Measurements from ENCODE around the gene MAJIN.

Gene MAJIN

DNA sequence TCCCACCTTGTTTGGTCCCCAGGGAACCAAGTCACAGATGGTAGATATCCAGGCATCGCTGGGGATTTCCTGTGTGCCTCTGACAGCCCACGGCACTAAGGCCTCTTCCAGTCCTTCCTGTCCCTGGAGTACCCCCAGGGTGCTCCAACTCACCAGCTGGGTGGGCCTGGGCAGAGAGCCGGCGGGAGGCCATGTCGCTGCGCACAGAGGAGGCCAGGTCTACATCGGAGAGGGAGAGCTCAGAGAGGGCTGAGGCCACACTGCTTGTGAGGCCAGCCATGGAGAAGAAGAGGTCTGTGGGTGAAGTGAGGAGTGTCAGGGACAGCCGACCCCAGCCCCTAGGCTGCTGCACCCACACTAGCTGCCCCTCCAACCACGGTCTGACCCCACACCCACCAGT lies 60.2 kb downstream of the MAJIN start:
- no peak for DNase-seq (ENCODE audit: low spot score)

DNA sequence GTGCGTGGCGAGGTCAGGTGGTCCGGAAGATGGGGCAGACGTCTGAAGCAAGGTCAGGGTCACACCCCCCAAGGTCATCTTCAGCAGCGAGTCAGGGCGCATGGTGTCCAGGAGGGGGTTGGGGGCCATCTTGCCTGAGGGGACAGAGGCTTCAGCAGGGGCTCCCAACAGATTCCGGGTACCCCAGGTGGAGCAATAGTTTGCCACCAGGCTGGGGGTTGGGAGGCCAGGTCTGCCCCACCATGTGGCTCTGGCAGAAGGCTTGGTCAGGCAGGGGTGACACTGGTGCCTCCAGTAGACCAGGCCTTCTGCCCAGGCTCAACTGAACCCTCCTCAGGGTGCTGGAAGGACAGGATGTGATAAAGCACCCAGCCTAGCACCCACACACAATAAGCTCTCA lies 60.8 kb downstream of the MAJIN start:
- no peak for DNase-seq (ENCODE audit: low spot score)

DNA sequence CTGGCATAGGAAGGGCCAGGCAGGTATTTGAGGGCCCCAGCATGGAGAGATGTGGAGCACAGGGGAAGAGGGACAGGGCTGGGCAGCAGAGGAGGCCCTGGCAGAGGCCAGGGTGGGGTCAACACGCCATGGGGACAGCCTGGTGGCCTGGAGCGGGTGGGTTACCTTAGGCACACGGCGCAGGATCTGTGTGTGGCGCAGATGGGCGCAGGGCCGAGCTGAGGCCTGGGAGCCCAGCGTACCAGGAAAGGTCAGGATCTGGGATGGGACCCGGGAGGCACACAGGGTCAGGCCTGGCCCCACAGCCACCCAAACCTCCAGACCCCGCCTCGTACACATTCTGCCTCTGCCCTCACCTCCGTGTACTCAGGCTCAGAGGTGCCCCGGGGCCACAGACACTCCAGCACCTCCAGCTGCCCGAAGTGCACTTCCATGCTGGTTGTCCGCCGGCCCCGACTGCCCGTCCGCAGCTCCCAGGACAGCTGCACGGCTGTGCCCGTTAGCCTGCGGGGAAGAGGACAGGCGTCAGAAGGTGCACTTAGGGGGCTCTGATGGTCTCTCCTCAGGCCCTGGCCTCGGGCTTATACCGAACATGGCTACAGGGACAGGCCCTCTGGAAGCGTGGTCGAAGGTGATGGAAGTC lies 61.3 kb downstream of the MAJIN start:
- no peak for DNase-seq (ENCODE audit: low spot score)

DNA sequence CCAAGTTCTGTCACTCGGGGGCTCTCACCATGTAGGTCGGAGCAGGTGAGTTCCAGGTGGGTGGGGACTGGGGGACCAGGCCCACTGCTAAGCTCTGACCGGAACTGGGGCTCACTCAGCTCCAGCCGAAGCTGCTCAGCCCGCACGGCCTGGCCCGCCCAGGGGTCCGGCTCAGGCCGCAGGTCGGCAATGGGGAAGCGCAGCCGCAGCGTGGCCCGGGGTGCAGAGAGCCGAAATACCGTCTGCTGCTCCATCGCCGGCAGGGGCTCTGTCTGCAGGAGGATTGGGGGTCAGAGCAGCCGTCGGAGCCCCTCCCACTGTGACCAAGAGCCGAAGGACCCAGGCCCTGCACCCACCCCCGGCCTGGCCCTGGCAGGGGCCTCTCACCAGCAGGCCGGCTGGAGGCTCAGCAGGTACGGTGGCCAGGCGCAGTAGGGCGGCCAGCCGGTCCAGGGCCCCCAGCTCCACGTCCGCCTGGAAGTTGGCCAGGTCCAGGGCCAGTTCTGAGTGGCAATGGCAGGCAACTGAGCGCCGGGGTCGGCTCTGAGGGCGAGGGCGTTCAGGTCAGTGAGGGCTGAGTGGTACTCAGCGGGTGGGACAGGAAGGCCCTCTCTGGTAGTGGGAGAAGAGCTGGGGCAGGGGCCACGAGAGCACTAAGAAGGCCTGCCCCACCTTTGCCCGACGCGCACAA lies 62.1 kb downstream of the MAJIN start:
- DNase-seq (ENCODE audit: low spot score): no peak

DNA sequence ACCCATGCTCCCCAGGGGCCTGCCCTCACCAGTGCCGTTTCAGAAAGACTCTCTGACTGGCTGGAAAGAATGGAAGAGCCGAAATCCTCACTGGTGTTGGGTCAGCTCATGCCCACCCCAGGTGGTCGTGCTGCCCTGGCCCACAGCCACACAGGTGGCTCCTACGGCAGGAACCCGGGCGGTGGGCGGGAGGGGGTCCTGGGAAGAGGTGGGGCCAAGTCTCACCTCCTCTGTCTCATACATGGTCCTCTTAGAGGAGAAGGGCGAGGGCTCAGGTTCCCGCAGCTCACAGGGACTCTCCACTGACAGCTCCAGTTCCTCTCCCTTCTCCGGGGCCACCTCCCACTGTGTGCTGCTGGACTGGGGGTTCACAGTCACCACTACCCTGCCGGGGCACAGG lies 63.1 kb downstream of the MAJIN start:
- no peak for DNase-seq (ENCODE audit: low spot score)

DNA sequence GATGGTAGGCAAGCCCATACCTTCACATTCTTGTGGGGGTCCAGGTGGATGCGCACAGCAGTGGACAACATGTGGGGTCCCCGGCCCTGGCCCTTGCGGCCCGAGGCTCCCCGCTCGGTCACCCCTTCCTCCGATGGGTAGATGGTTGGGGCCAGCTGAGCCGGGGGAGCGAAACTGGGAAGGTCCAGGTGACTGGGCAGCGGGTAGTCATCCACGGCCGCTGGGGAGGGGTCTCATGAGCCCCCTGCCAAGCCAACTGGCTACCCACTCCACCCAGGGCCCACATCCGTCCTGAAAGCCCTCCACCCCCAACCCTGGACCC lies 65.6 kb downstream of the MAJIN start:
- no peak for DNase-seq (ENCODE audit: low spot score)

DNA sequence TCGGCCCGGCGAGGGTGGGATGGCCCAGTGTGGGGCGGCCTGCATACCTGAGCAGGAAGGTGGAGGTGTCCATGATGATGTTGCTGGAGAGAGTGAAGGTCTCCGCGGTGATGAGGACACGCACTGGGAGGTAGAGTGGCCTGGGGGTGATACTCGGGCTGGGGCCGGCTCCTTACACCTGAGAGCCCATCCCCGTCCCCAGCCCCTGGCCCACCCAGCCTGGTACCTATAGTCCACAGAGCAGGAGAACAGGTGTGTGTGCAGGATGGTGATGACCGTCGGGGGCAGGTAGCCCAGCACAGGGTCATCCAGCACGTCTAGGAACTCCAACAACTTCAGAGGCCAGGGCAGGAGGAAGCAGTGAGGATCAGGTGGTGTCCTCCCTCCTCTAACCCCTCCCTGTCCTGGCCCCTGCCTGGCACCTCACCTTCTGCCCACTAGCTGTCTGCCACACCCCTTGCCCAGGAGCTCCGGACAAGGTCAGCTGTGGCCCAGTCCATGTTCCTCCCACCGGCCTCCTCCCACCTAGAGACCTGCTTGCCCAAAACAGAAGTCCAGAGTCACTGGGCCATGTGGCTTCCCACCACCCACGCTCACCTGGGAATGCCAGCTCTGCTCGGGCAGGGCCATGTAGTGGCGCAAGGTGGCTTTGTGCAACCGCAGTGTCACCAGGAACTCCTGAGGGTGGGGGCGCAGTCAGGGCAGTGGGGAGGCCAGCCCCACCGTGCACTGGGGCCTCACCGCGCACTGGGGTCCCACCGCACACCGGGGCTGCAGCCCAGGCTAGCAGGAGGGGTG lies 66.2 kb downstream of the MAJIN start:
- no peak for DNase-seq (ENCODE audit: low spot score)

DNA sequence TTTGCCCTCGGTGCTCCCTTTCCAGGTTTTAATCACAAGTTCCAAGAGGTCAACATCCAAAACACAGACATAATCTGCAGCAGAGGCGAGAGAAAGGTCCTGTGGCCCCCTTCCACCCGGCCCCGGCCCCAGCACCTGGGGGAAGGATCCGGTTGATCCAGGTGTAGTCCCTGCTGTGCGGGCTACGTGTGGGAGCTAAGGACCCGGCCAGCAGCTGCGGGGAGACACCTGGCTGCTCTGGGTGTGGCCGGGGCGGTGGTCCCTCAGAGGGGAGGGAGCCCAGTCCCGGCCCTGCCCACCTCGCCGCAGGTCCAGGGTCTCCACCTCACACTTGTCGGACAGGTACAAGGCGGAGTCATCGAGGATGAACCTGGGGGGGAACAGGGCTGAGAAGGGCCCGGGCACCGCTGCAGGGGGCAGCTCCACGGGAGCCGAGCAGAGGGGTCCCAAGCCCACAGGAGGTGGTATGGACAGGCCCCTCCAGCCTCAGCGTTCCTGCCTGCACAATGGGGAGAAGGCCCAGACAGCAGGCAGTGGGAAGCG lies 68.5 kb downstream of the MAJIN start:
- DNase-seq (ENCODE audit: low spot score): no peak

DNA sequence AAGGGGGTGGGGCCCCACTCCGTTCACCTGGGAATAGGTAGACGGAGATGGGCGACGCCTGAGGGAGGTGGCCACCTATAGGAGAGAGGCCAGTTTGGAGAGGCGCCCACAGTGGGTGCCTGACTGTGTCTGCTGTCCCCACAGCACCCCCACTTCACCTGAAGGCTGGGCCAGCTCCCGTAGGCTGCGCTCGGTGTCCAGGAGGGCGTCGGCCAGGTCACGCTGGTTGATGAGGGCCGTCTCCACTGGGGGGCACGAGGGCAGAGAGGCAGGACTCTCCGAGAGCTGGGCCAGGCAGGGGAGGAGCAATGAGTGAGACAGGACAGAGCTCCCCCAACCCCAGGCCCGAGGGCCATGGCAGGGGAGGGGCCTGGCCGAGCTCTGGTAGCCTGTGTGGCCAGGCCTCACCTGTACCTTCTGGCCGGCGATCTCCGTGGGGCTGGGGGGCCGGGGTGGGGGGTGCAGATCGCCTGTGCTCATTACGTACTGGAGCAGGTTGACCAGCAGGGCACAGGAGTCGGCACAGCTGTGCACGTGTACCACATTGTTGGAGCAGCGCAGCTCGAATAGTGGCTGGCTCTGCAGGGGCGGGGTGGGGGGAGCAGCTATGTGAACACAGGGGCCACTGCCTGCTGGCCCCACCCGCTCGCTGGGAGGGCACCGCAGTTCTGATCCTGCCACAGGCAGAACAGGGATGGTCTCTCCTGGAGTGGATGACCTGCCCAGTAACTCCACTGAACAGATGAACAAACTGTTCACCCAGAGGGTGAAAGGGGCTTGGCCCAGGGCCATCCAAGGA lies 69.6 kb downstream of the MAJIN start:
- no peak for DNase-seq (ENCODE audit: low spot score)

DNA sequence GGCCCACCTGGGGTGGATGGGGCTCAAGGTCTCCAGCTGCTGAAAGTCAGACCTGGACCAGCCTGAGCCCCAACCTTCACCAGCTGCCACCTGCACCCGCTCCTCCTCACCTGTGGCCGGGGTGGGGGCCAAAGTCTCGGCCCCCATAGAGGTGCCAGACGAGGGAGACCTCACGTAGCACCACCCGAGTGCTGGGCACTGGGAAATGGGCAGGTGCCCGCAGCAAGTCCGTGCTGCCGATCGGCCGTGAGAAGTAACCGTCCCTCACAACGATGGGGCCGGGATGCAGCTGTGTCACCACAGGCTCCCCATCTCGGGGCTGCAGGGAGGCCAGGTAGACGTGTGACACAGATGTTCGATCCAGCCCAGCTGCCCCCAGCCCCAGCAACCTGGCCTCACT lies 71.1 kb downstream of the MAJIN start:
- DNase-seq (ENCODE audit: low spot score): no peak

DNA sequence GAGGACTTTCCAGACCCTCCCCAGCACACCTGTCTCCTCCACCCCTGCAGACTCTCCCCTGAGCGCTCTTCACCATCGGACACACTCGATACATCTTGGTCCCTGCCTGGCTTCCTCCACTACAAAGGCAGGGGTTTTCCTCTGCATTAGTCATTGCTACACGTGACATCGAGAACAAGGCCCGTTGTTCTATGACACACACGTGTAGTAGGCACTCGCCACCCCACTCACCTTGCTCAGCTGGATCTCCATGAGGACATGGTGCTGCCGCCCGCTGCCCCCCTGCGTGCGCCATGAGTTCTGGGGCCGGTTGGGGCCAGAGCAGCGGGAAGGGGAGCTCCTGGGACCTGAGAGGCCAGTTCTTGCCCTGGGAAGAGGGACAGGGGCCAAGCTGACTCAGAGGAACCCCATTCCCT lies 71.6 kb downstream of the MAJIN start:
- DNase-seq (ENCODE audit: low spot score): peak; percentile 91

DNA sequence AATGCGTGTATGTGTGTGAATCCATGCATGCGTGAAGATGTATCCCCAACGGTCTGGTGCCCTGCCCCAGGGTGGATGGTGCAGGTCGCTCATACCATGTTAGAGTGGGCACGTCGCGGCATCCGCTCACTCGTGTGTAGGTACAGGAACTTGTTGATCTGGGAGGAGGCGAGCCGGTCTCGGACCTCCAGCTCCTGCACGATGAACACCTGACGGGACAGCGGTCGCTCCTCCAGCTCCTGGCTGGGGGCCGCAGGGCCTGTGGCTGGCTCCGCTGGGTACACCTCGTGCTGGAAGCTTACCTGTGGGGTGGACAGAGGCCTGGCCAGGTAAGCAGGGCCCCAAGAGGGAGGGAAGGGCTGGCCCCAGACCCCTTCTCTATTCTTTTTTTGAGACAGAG lies 73.4 kb downstream of the MAJIN start:
- no peak for DNase-seq (ENCODE audit: low spot score)

DNA sequence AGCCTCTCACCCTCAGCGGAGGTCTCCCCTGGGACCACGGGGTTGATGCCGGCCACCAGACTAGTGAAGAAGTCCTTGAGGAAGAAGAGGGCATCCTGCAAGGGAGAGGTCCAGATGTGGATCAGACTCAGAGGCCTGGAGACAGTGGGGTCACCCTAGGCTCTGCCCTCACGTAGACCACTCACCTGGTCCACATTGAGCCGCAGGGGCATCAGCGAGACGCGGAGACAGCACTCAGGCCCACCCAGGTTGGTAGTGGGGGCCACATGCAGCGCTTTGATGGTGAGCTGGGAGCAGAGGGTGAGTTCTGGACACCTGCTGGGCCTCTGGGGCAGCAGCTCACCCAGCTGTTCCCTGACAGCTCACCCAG lies 73.8 kb downstream of the MAJIN start:
- no peak for DNase-seq (ENCODE audit: low spot score)

DNA sequence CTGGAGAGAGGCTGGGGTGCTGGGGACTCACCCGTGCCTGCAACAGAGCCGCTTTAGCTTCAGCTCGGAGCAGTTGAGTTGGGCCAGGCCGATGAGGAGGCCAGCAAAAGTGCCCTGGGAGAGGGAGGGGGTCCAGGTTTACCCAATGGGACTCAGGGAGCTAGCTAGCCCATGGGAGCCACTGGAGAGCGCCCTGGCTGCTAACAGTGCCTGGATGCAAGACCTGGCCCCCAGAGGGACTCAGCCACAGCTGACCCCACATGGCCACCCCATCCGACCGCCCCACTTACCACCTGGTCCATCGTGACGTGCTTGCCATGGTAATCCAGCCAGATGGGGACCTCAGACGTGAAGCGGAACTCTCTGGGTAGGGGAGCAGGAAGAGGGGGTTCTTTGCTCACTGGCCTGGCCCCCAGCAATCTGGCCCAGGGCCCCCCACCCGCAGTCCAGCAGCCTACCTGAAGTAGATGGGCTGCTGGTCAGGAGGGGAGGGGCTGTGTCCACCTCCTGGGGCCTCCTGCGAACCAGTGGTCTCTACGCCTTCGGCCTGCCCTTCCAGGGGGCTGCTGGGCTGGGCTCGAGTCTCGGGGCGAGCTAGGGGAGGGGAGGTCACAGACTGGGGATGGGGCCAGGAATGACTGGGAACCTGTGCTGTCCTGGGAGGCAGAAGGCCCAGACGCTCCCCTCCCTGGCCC lies 74.4 kb downstream of the MAJIN start:
- DNase-seq (ENCODE audit: low spot score): no peak

DNA sequence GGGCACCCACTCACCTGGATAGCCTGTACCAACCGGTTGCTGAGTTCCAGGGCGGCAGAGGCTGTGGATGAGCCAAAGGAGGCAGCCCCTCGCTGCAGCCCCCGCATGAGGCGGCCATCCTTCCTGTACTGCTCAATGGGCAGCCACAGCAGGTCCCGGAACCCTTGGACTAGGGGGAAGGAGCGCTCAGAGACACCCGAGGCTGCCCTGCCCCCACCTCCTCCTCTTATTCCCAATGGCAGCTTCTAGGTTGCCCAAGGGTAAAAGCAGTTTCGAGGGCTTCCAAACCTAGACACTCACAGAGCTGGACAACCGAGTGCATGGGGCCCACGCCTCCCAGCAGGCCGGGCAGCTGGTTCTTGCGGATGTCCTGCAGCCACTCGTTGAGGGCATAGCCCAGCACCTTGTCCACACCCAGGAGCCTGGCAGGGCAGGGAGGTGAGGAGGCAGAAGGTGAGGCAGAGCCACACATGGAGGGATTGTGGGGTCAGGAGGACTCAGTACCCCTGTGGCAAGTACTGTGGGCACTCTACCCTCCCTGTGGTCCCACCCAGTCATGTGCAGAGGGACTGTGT lies 75.4 kb downstream of the MAJIN start:
- DNase-seq (ENCODE audit: low spot score): no peak

DNA sequence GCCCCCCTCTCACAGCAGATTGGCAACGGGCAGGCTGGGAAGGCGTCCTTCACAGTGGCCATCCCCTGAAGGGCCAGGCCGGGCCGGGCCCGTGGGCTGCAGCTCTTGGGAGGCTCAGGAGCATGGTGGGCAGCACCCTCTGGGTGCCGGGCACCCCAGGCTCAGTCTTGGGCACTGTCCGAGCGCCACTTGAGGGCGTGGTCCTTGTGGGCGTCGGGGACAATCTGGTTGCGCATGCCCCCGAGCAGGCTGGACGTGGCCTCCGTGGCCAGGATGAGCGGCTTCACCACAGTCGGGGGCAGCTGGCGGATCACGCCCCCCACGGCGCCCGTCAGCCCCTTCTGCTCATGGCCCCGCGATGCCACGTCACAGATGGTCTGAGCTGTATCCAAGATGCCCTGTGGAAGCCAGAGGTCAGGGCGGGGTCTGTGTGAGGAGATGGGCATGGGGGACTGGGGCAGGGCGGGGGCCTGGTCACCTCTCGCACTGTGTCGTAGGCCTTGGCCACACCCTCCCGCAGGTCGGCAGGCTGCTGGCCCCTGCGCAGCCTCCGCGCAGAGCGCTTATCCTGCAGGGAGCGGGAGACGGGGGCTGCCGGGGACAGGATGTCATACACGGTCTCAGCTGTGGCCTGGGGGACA lies 77.0 kb downstream of the MAJIN start:
- DNase-seq (ENCODE audit: low spot score): no peak

DNA sequence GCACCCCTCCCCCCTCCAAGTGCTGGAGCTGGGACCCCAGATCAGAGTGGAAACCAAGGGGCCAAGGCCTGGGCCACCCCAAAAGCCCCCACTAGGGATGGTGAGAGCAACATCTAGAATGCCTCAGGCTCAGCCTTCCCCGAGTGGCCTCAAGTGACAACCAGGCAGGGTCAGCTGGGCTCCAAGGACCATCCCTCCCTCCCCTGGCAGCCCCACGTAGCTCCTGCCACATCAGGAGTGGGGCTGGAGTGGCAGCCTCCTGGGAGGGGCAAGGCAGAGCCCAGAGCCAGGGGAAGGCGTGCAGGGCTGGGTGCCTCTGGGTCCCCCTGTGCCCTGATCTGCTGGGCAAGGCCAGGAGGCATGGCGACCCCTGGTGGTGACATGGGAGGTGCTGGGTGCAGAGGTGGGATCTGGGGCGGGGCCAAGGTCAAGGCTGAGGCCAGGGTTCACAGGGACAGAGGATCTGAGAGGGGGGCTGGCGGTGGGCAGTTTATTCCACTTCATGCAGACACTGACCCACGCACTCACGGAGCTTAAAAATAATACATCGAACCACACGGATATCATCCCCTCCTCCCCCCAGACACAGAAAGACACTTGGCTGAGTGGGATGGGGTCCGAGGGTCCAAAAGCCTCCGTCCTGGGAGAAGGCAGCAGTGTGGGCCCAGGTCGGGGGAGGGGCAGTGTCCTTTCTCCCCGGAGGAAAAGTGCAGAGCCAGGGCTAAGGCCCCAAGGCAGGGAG lies 77.7 kb downstream of the MAJIN start:
- peak; percentile 71 for DNase-seq (ENCODE audit: low spot score)

DNA sequence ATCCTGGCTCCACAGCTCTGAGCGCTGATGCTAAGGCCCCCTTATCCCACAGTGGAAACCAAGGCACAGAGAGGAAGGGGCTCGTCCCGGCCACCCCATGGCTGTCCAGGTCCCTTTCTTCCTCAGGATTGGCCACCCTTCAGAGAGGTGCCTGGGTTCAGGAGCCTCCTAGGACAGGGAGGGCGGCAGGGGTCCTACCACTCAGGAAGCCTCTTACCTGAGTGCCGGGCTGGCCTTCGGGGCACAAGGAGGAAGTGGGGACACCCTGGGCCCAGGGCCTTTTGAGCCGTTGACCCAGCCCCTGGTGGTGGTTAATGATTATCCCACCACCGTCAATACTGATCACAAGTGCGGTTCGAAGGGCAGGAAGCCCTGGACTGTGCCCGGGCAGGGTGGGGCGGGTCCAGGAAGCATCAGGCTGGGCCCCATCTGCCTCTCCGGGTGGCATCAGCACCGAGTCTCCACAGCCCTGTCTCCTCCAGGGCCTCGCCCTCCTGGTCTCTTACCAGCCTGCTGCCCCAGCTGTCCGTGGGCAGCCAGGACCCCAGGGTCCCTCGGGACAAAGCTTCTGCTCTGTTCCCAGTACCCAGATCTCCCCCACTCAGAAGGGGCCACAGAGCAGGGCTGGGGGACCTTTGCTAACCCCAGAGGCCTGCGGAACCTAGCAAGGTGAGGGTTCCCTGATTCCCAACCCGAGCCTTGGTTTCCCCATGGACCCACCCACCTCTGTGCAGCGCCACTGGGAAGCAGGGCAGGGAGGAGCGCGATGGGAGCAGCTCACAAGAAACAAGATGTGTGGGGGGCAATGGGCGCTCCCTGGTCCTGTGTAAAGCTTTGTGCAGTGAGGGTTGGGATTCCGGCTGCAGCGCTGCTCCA lies 78.5 kb downstream of the MAJIN start:
- peak; percentile 75 for DNase-seq (ENCODE audit: low spot score)

DNA sequence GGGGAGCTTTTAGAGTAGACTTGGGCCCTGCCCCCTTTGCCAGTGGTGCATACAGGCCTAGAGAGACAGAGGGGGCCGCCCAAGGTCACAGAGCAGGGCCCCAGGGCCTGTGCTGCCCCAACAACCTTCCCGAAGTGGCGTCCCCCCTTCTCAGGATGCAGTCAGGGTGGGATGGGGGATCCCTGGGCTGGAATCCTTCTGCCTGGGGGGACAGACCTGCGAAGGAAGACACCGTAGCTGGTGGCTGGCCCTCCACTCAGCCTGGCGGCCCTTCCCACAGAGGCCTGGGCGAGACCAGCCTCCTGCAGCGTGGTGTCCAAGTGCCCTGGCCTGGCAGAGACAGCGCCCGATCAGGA lies 79.1 kb downstream of the MAJIN start:
- DNase-seq (ENCODE audit: low spot score): no peak
